NCI-H1436 (cell line): ENCODE data around the gene BOLA1.
"Not testable (repeated sequence)": the region's sequence is repeated elsewhere in the genome, so short reads cannot be mapped to it uniquely, and the experiment has no call there.

Experiments used
- DNase-seq: peaks from one replicate; lab custom pipeline; 2025; lab: John Stamatoyannopoulos, UW

The BOLA1 gene

GRCh38 chr1:149887196-149887455 lies 12.2 kb upstream of the BOLA1 start:
- DNase-seq: not testable (repeated sequence)

- DNase-seq: peak; percentile 95
Measured at GRCh38 chr1:149887456-149888246, 11.7 kb upstream of the BOLA1 start.

- peak; percentile 73 for DNase-seq
Measured at GRCh38 chr1:149888247-149888998, 10.9 kb upstream of the BOLA1 start.

GRCh38 chr1:149888999-149889289 lies 10.4 kb upstream of the BOLA1 start:
- DNase-seq: no peak

GRCh38 chr1:149896575-149896974 lies 2.8 kb upstream of the BOLA1 start:
- no peak for DNase-seq

- no peak for DNase-seq
Measured at GRCh38 chr1:149903836-149904491, 4.6 kb downstream of the BOLA1 start.

GRCh38 chr1:149906570-149907075 lies 7.3 kb downstream of the BOLA1 start:
- DNase-seq: no peak

- DNase-seq: no peak
Measured at GRCh38 chr1:149914545-149914944, 15.2 kb downstream of the BOLA1 start.

- no peak for DNase-seq
Measured at GRCh38 chr1:149915429-149916192, 16.2 kb downstream of the BOLA1 start.

- DNase-seq: no peak
Measured at GRCh38 chr1:149916193-149916897, 17.0 kb downstream of the BOLA1 start.

GRCh38 chr1:149916898-149917252 lies 17.5 kb downstream of the BOLA1 start:
- DNase-seq: no peak

GRCh38 chr1:149917571-149918144 lies 18.3 kb downstream of the BOLA1 start, which contains the start of gene SV2A:
Gene SV2A, minus strand, starts transcription at chr1:149917844. Its CDS starts 4,004 bp downstream, at chr1:149913840.
- DNase-seq: peak; percentile 77

- DNase-seq: no peak
Measured at GRCh38 chr1:149923626-149924025, 24.3 kb downstream of the BOLA1 start.

GRCh38 chr1:149925345-149925744 lies 26.0 kb downstream of the BOLA1 start:
- no peak for DNase-seq

GRCh38 chr1:149925751-149926150 lies 26.4 kb downstream of the BOLA1 start:
- no peak for DNase-seq

GRCh38 chr1:149926296-149926695 lies 26.9 kb downstream of the BOLA1 start:
- no peak for DNase-seq

GRCh38 chr1:149927056-149927562 lies 27.7 kb downstream of the BOLA1 start:
- no peak for DNase-seq

GRCh38 chr1:149927563-149928400 lies 28.4 kb downstream of the BOLA1 start, which contains the start of gene SF3B4:
Gene SF3B4, minus strand, starts transcription at chr1:149927803. Its CDS starts 44 bp downstream, at chr1:149927759.
- peak; percentile 92 for DNase-seq

GRCh38 chr1:149928401-149928724 lies 29.0 kb downstream of the BOLA1 start:
- DNase-seq: no peak

GRCh38 chr1:149929856-149930255 lies 30.5 kb downstream of the BOLA1 start:
- DNase-seq: no peak
